GM12878 (cell line): ENCODE measurements around the gene ACACB. TPM values are rescaled to one million over a fixed set of nuclear protein-coding genes. Genes with fewer than 3 reads are reported as not detected.

ENCODE experiments used
- ATAC-seq: fragments of 200-7000 bp; cut with Tn5 transposase; 3 replicates; pipeline ENCODE4 v1.9.1; 2020; ENCODE audit warnings: mild to moderate bottlenecking, moderate library complexity
- BruUV-seq: library from RNA; stranded (reverse); fragments of 400-500 nt; replicated peaks from 2 replicates; lab custom pipeline; 2021; lab: Mats Ljungman, UMichigan
- CTCF ChIA-PET: fragments of 300-600 bp; sonication (Branson Sonifier 250); formaldehyde crosslinking; extraction: SDS; loops from one replicate; lab custom pipeline; 2021; ENCODE audit warnings: inconsistent platforms; lab: Yijun Ruan, JAX
- POLR2A ChIA-PET: fragments of 350-600 bp; formaldehyde crosslinking; extraction: SDS; loops from one replicate; lab custom pipeline; 2021; ENCODE audit warnings: inconsistent platforms; lab: Charles Lee
- RAD21 ChIA-PET: fragments of 300-600 bp; sonication (Branson Sonifier 250); formaldehyde crosslinking; loops from one replicate; lab custom pipeline; 2023; ENCODE audit warnings: antibody characterized with exemption; ENCODE audit not compliant: unreplicated experiment; lab: Charles Lee
- SMC1A ChIA-PET: fragments of 300-600 bp; sonication (Branson Sonifier 250); formaldehyde crosslinking; loops from one replicate; lab custom pipeline; 2023; ENCODE audit not compliant: unreplicated experiment, uncharacterized antibody; lab: Charles Lee
- DNase-seq: peaks from one replicate; pipeline ENCODE4 v3.0.0-alpha.2; 2011; ENCODE audit warnings: low read depth, low spot score
- FAIRE-seq: peaks from 3 replicates; lab custom pipeline; 2011; peaks lifted over from hg19 to GRCh38; lab: Jason Lieb, UNC
- H2AFZ ChIP-seq: 2 replicates; pipeline ENCODE4 v1.6.0; 2011; ENCODE audit warnings: low read depth, low read length, control low read depth; ENCODE audit not compliant: control insufficient read depth
- H3K27ac ChIP-seq: 2 replicates; pipeline ENCODE4 v1.5.1; 2011; ENCODE audit warnings: control low read depth; ENCODE audit not compliant: control insufficient read depth, insufficient read depth
- H3K27me3 ChIP-seq, 2 experiments: replicated peaks in 1 of 2; 2 replicates each; pipeline versions ENCODE4 v1.6.0 to v1.6.1; 2011; ENCODE audit warnings: low read length in 1 of 2; ENCODE audit not compliant: control insufficient read depth in 2 of 2, insufficient read depth in 2 of 2
- H3K36me3 ChIP-seq, 2 experiments: 2 replicates each; pipeline ENCODE4 v1.5.1; 2011; ENCODE audit warnings: low read length in 1 of 2; ENCODE audit not compliant: control insufficient read depth in 2 of 2, insufficient read depth in 2 of 2
- H3K4me1 ChIP-seq: 2 replicates; pipeline ENCODE4 v1.6.1; 2011; ENCODE audit warnings: mild to moderate bottlenecking, low read length, moderate library complexity, mixed read lengths; ENCODE audit not compliant: control insufficient read depth, insufficient read depth
- H3K4me2 ChIP-seq: 2 replicates; pipeline ENCODE4 v1.6.0; 2011; ENCODE audit warnings: control low read depth; ENCODE audit not compliant: control insufficient read depth, insufficient read depth
- H3K4me3 ChIP-seq: fragments of 200-600 bp; sonication (generic); 2 replicates; pipeline ENCODE4 v1.5.1; 2016
- H3K79me2 ChIP-seq: 2 replicates; pipeline ENCODE4 v1.6.0; 2011; ENCODE audit warnings: low read length; ENCODE audit not compliant: control insufficient read depth, insufficient read depth
- H3K9ac ChIP-seq: 2 replicates; pipeline ENCODE4 v1.8.0; 2011; ENCODE audit warnings: low read length, control low read depth, mixed read lengths; ENCODE audit not compliant: control insufficient read depth, insufficient read depth
- H3K9me3 ChIP-seq: replicated peaks from 3 replicates; pipeline ENCODE4 v1.5.1; 2011; ENCODE audit warnings: mild to moderate bottlenecking, low read length; ENCODE audit not compliant: control insufficient read depth, insufficient read depth
- H4K20me1 ChIP-seq: 2 replicates; pipeline ENCODE4 v1.6.0; 2011; ENCODE audit not compliant: control insufficient read depth, insufficient read depth
- ASH2L ChIP-seq: fragments of 300-600, 200-600 bp; sonication (generic); IDR thresholded peaks from 2 replicates; pipeline ENCODE4 v1.6.1; 2017; ENCODE audit warnings: low read depth, mild to moderate bottlenecking, borderline replicate concordance
- E4F1 ChIP-seq: fragments of 450-650 bp; IDR thresholded peaks from 2 replicates; pipeline ENCODE4 v1.6.1; 2018; ENCODE audit warnings: borderline replicate concordance, mild to moderate bottlenecking; ENCODE audit not compliant: partially characterized antibody
- EGR1 ChIP-seq, 2 experiments: IDR thresholded peaks; 1 replicate in 1 of 2; 2 replicates in 1 of 2; pipeline ENCODE4 v1.6.1; 2011 to 2012; ENCODE audit warnings: low read depth in 2 of 2, low read length in 2 of 2, borderline replicate concordance in 1 of 2, mild to moderate bottlenecking in 1 of 2, moderate library complexity in 1 of 2
- ESRRA ChIP-seq: IDR thresholded peaks from 2 replicates; pipeline ENCODE4 v1.6.1; 2012; ENCODE audit warnings: mild to moderate bottlenecking, low read length, improper control_type of control experiment
- HDAC6 ChIP-seq: fragments of 200-600 bp; sonication (generic); IDR thresholded peaks from one replicate; pipeline ENCODE4 v1.8.0; 2017; ENCODE audit warnings: antibody characterized with exemption; ENCODE audit not compliant: unreplicated experiment
- KAT2A ChIP-seq: conservative IDR thresholded peaks from 2 replicates; pipeline ENCODE4 v1.6.1; 2011; ENCODE audit warnings: low read depth, low read length; ENCODE audit not compliant: control insufficient read depth
- MYC ChIP-seq: IDR thresholded peaks from 2 replicates; pipeline ENCODE4 v1.6.1; 2011; ENCODE audit warnings: mild to moderate bottlenecking, low read length, moderate library complexity, inconsistent platforms; ENCODE audit not compliant: insufficient read depth, insufficient replicate concordance, insufficient read length, severe bottlenecking
- RAD21 ChIP-seq: IDR thresholded peaks from 2 replicates; pipeline ENCODE4 v1.6.1; 2011; ENCODE audit warnings: mild to moderate bottlenecking, low read depth, low read length, moderate library complexity; ENCODE audit not compliant: insufficient read depth
- RBBP5 ChIP-seq: fragments of 200-600 bp; sonication (generic); conservative IDR thresholded peaks from 2 replicates; pipeline ENCODE4 v1.6.1; 2016
- RCOR1 ChIP-seq: conservative IDR thresholded peaks from 2 replicates; pipeline ENCODE4 v1.6.1; 2012; ENCODE audit warnings: low read depth, low read length, improper control_type of control experiment
- SKIL ChIP-seq: fragments of 450-650 bp; IDR thresholded peaks from 2 replicates; pipeline ENCODE4 v1.6.1; 2017; ENCODE audit warnings: mild to moderate bottlenecking, low read depth, inconsistent platforms; ENCODE audit not compliant: poor library complexity, severe bottlenecking
- SP1 ChIP-seq: IDR thresholded peaks from one replicate; pipeline ENCODE4 v1.6.1; 2011; ENCODE audit warnings: low read depth, low read length
- SPI1 ChIP-seq: IDR thresholded peaks from 2 replicates; pipeline ENCODE4 v1.6.1; 2011; ENCODE audit warnings: low read depth, mild to moderate bottlenecking, low read length, moderate library complexity, borderline replicate concordance; ENCODE audit not compliant: insufficient read depth
- STAT1 ChIP-seq: fragments of 450-650 bp; conservative IDR thresholded peaks from 2 replicates; pipeline ENCODE4 v1.6.1; 2014; ENCODE audit warnings: antibody characterized with exemption, mild to moderate bottlenecking
- USF2 ChIP-seq: IDR thresholded peaks from 2 replicates; pipeline ENCODE4 v1.6.1; 2011; ENCODE audit warnings: low read depth, low read length, improper control_type of control experiment, borderline replicate concordance
- ZBED1 ChIP-seq: IDR thresholded peaks from 2 replicates; pipeline ENCODE4 v1.6.1; 2016; ENCODE audit warnings: borderline replicate concordance
- ZNF622 ChIP-seq: fragments of 450-650 bp; IDR thresholded peaks from 2 replicates; pipeline ENCODE4 v1.6.1; 2017; ENCODE audit warnings: mild to moderate bottlenecking, inconsistent platforms
- WGBS: methylation state at CpG from one replicate; pipeline ENCODE4 v1.1.6; 2016; ENCODE audit warnings: low lambda C conversion rate; ENCODE audit not compliant: insufficient replicate concordance, insufficient coverage; ENCODE audit errors: missing lambda C conversion rate; 5-methylcytosine and 5-hydroxymethylcytosine counted together
- in situ Hi-C: fragments of 300-500 bp; cut with MboI; formaldehyde crosslinking; loops from 9 replicates; pipeline ENCODE4 v1.14.3; 2018; ENCODE audit warnings: mixed read lengths
- intact Hi-C: fragments of 100-400 bp; cut with micrococcal nuclease; formaldehyde crosslinking; loops from one replicate; pipeline ENCODE4 v1.14.2; 2022; ENCODE audit not compliant: unreplicated experiment
- polyA plus RNA-seq, 11 experiments: library from polyadenylated mRNA; depleted of rRNA in 4 of 11; unstranded in 6 of 11; stranded (reverse) in 5 of 11; fragments of >200 nt; fragmentation: Nextera tagmentation in 4 of 11; fragmentation: Illumina TruSeq in 1 of 11; extraction: Ambion mirVana in 4 of 11; extraction: Trizol in 1 of 11; gene quantifications; 1 replicate in 1 of 11; 2 replicates in 10 of 11; pipeline versions ENCODE4 v1.2.1 to v1.2.3, GENCODE V29; 2011 to 2016; ENCODE audit warnings: inconsistent platforms in 2 of 11, missing spikeins in 2 of 11, low read depth in 1 of 11
- total RNA-seq, 4 experiments: library from RNA; depleted of rRNA in 3 of 4; stranded (reverse); fragments of >200 nt in 3 of 4; fragmentation: Illumina TruSeq in 1 of 4; extraction: Trizol in 1 of 4; gene quantifications; 2 replicates each; pipeline versions ENCODE4 v1.2.1 to v1.2.3, GENCODE V29; 2013 to 2021
- TF ChIP-seq, protein P1 (sequence below): fragments of 450-650 bp; conservative IDR thresholded peaks from 2 replicates; pipeline ENCODE4 v1.6.1; 2017; ENCODE audit warnings: mild to moderate bottlenecking, moderate library complexity

ACACB gene
- total and polyA plus RNA-seq, 10 of the 15 experiments (the other 5 are each of a cell fraction or from before 2014, with no cell fraction given), result 0.05 to 1.9 (median 0.38) TPM; not detected in 2

GRCh38 chr12:109151457-109151856, 35.1 kb downstream of the ACACB start:
- Histone ChIP-seq H4K20me1 (no peaks in the 10 kb centered on the region), H3K9me3 (no peaks in the 10 kb centered on the region), H3K27me3 (peaks cover 0 to 2% of the 10 kb centered on the region in 2 experiments; a peak in 1 of 4 replicates), H2AFZ (no peak overlapping the region), H3K4me3 (no peak overlapping the region), H3K9ac (no peak overlapping the region), H3K36me3 (no peaks in the 10 kb centered on the region), H3K27ac (no peak overlapping the region), H3K79me2 (no peaks in the 10 kb centered on the region), H3K4me1 (no peaks in the 10 kb centered on the region), H3K4me2 (no peak overlapping the region)
- ChIA-PET RAD21 (no interaction called here), CTCF (no interaction called here), SMC1A (no interaction called here), POLR2A (no interaction called here)
- in situ Hi-C loops (no loop called here), intact Hi-C loops (no loop called here)
- FAIRE-seq, result no peak
- BruUV-seq, result no TSS peak
- 4% methylated on average over 4 of the region's 4 CpGs for WGBS
- no peak for ATAC-seq
- no peak for DNase-seq
- TF ChIP-seq SP1 (no peak), RBBP5 (no peak), ZNF622 (no peak), SPI1 (no peak), E4F1 (no peak), ASH2L (no peak), EGR1 (IDR thresholded peaks at IDR 0.05; ENCODE audit: borderline replicate concordance in 1 of 2, low read depth in 2 of 2, low read length in 2 of 2) (no peak), RAD21 (no peak), KAT2A (no peak), ESRRA (no peak), STAT1 (no peak), SKIL (no peak), MYC (no peak), USF2 (no peak), HDAC6 (no peak), RCOR1 (no peak), ZBED1 (no peak)
- TF ChIP-seq, protein P1, sequence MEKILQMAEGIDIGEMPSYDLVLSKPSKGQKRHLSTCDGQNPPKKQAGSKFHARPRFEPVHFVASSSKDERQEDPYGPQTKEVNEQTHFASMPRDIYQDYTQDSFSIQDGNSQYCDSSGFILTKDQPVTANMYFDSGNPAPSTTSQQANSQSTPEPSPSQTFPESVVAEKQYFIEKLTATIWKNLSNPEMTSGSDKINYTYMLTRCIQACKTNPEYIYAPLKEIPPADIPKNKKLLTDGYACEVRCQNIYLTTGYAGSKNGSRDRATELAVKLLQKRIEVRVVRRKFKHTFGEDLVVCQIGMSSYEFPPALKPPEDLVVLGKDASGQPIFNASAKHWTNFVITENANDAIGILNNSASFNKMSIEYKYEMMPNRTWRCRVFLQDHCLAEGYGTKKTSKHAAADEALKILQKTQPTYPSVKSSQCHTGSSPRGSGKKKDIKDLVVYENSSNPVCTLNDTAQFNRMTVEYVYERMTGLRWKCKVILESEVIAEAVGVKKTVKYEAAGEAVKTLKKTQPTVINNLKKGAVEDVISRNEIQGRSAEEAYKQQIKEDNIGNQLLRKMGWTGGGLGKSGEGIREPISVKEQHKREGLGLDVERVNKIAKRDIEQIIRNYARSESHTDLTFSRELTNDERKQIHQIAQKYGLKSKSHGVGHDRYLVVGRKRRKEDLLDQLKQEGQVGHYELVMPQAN, result no peak
